Measurements from ENCODE around the gene SSTR5.
"Not testable (repeated sequence)": the region's sequence is repeated elsewhere in the genome, so short reads cannot be mapped to it uniquely, and the experiment has no call there.

Gene SSTR5

GRCh38 chr16:1076801-1077576 lies 4.4 kb downstream of the SSTR5 start:
- no peak for DNase-seq

GRCh38 chr16:1077877-1078578 lies 5.5 kb downstream of the SSTR5 start:
- no peak for DNase-seq

GRCh38 chr16:1078579-1079021 lies 6.1 kb downstream of the SSTR5 start:
- no peak for DNase-seq

GRCh38 chr16:1079341-1079740 lies 6.8 kb downstream of the SSTR5 start:
- no peak for DNase-seq

- no peak for DNase-seq
These were observed 7.4 kb downstream of the SSTR5 start for GRCh38 chr16:1079786-1080525.

GRCh38 chr16:1080801-1081733 lies 8.5 kb downstream of the SSTR5 start:
- no peak for DNase-seq

- no peak for DNase-seq
These were observed 9.3 kb downstream of the SSTR5 start for GRCh38 chr16:1081734-1082265.

GRCh38 chr16:1082266-1082951 lies 9.9 kb downstream of the SSTR5 start:
- DNase-seq, result no peak

GRCh38 chr16:1082952-1083675 lies 10.6 kb downstream of the SSTR5 start:
- DNase-seq, result no peak

- no peak for DNase-seq
These were observed 12.4 kb downstream of the SSTR5 start for GRCh38 chr16:1084971-1085370.

- DNase-seq, result not testable (repeated sequence)
These were observed 13.9 kb downstream of the SSTR5 start for GRCh38 chr16:1086443-1086842.

- no peak for DNase-seq
These were observed 16.0 kb downstream of the SSTR5 start for GRCh38 chr16:1088295-1089170.

- no peak for DNase-seq
These were observed 16.9 kb downstream of the SSTR5 start for GRCh38 chr16:1089439-1089821.

GRCh38 chr16:1089822-1090619 lies 17.5 kb downstream of the SSTR5 start:
- DNase-seq, result no peak

GRCh38 chr16:1090620-1091587 lies 18.4 kb downstream of the SSTR5 start:
- DNase-seq, result no peak

- no peak for DNase-seq
These were observed 19.5 kb downstream of the SSTR5 start for GRCh38 chr16:1091992-1092552.

GRCh38 chr16:1092685-1093283 lies 20.2 kb downstream of the SSTR5 start:
- not testable (repeated sequence) for DNase-seq
